IMR-90 (cell line): ENCODE measurements around the gene SLC8A1. TPM values are rescaled to one million over a fixed set of nuclear protein-coding genes. Genes with fewer than 3 reads are reported as not detected.

Experiments used
- ATAC-seq: fragments of 200-7000 bp; cut with Tn5 transposase; 2 replicates; pipeline ENCODE4 v1.9.1; 2020; ENCODE audit warnings: low read depth, mild to moderate bottlenecking, moderate library complexity
- BruUV-seq: library from RNA; stranded (reverse); fragments of 400-500 nt; replicated peaks from 2 replicates; lab custom pipeline; 2021; lab: Mats Ljungman, UMichigan
- CTCF ChIA-PET: fragments of 300-600 bp; formaldehyde crosslinking; extraction: SDS; loops from one replicate; lab custom pipeline; 2021; ENCODE audit warnings: antibody characterized with exemption; lab: Yijun Ruan, JAX
- POLR2A ChIA-PET: fragments of 300-600 bp; sonication (Branson Sonifier 250); formaldehyde crosslinking; loops from one replicate; lab custom pipeline; 2022; ENCODE audit warnings: antibody characterized with exemption; ENCODE audit not compliant: unreplicated experiment; lab: Charles Lee
- DNase-seq: peaks from one replicate; pipeline ENCODE4 v3.0.0; 2013
- H2AFZ ChIP-seq: replicated peaks from 2 replicates; pipeline ENCODE3; 2013; ENCODE audit warnings: low read length, mild to moderate bottlenecking; ENCODE audit not compliant: poor library complexity
- H2AK5ac ChIP-seq: 2 replicates; pipeline ENCODE4 v1.6.1; 2013; ENCODE audit warnings: low read depth, low read length, inconsistent platforms
- H2AK9ac ChIP-seq: replicated peaks from 2 replicates; pipeline ENCODE3; 2013; ENCODE audit warnings: mild to moderate bottlenecking, low read depth, low read length, moderate library complexity; ENCODE audit not compliant: poor library complexity
- H2BK120ac ChIP-seq: 2 replicates; pipeline ENCODE4 v1.6.1; 2013; ENCODE audit warnings: low read depth, low read length, inconsistent platforms
- H2BK15ac ChIP-seq: 3 replicates; pipeline ENCODE4 v1.6.1; 2013; ENCODE audit warnings: low read depth, low read length, inconsistent platforms
- H2BK20ac ChIP-seq: 2 replicates; pipeline ENCODE4 v1.6.1; 2013; ENCODE audit warnings: low read depth, mild to moderate bottlenecking, inconsistent platforms, low read length, moderate library complexity
- H2BK5ac ChIP-seq: 2 replicates; pipeline ENCODE4 v1.6.1; 2013; ENCODE audit warnings: mild to moderate bottlenecking, low read depth, low read length, inconsistent platforms; ENCODE audit not compliant: poor library complexity, severe bottlenecking
- H3K14ac ChIP-seq: replicated peaks from 2 replicates; pipeline ENCODE4 v1.6.1; 2013; ENCODE audit warnings: low read depth, low read length, inconsistent platforms
- H3K18ac ChIP-seq: 2 replicates; pipeline ENCODE4 v1.6.1; 2013; ENCODE audit warnings: low read depth, low read length, control low read depth
- H3K23ac ChIP-seq: 2 replicates; pipeline ENCODE4 v1.6.1; 2013; ENCODE audit warnings: low read depth, low read length, inconsistent platforms
- H3K27ac ChIP-seq: 2 replicates; pipeline ENCODE4 v1.5.1; 2013; ENCODE audit warnings: mild to moderate bottlenecking, control low read depth, low read length; ENCODE audit not compliant: insufficient read depth
- H3K27me3 ChIP-seq: 2 replicates; pipeline ENCODE4 v1.6.1; 2013; ENCODE audit warnings: low read length; ENCODE audit not compliant: control insufficient read depth, insufficient read depth
- H3K36me3 ChIP-seq: 2 replicates; pipeline ENCODE4 v1.6.1; 2013; ENCODE audit warnings: low read length, mixed read lengths; ENCODE audit not compliant: control insufficient read depth, insufficient read depth
- H3K4ac ChIP-seq: 2 replicates; pipeline ENCODE4 v1.6.1; 2013; ENCODE audit warnings: low read depth, low read length, inconsistent platforms
- H3K4me1 ChIP-seq: 2 replicates; pipeline ENCODE4 v1.6.1; 2013; ENCODE audit warnings: low read length, mixed read lengths; ENCODE audit not compliant: control insufficient read depth, insufficient read depth
- H3K4me2 ChIP-seq: 2 replicates; pipeline ENCODE4 v1.6.1; 2013; ENCODE audit warnings: low read depth, mild to moderate bottlenecking, control low read depth, low read length, moderate library complexity
- H3K4me3 ChIP-seq: 2 replicates; pipeline ENCODE4 v1.5.1; 2013; ENCODE audit warnings: low read depth, mild to moderate bottlenecking, control low read depth, low read length, moderate library complexity; ENCODE audit not compliant: insufficient read depth
- H3K56ac ChIP-seq: 2 replicates; pipeline ENCODE4 v1.6.1; 2013; ENCODE audit warnings: low read length, inconsistent platforms; ENCODE audit not compliant: insufficient read depth; ENCODE audit errors: extremely low read depth
- H3K79me1 ChIP-seq, 2 experiments: 2 replicates each; pipeline ENCODE4 v1.6.1; 2013; ENCODE audit warnings: low read length in 2 of 2, inconsistent platforms in 1 of 2, low read depth in 1 of 2
- H3K9ac ChIP-seq: 2 replicates; pipeline ENCODE4 v1.6.1; 2013; ENCODE audit warnings: low read depth, low read length, control low read depth
- H3K9me1 ChIP-seq: 2 replicates; pipeline ENCODE4 v1.6.1; 2013; ENCODE audit warnings: low read length, inconsistent platforms; ENCODE audit not compliant: insufficient read depth
- H3K9me3 ChIP-seq: 2 replicates; pipeline ENCODE4 v1.6.1; 2013; ENCODE audit warnings: low read length; ENCODE audit not compliant: control insufficient read depth, insufficient read depth
- H4K20me1 ChIP-seq: 2 replicates; pipeline ENCODE4 v1.6.1; 2013; ENCODE audit warnings: low read length, inconsistent platforms; ENCODE audit not compliant: insufficient read depth
- H4K5ac ChIP-seq: 2 replicates; pipeline ENCODE4 v1.6.1; 2013; ENCODE audit warnings: mild to moderate bottlenecking, low read depth, low read length, control low read depth
- H4K8ac ChIP-seq, 2 experiments: 2 replicates each; pipeline ENCODE4 v1.6.1; 2013; ENCODE audit warnings: low read depth in 2 of 2, low read length in 2 of 2, control low read depth in 1 of 2, inconsistent platforms in 1 of 2
- H4K91ac ChIP-seq: 2 replicates; pipeline ENCODE4 v1.6.1; 2013; ENCODE audit warnings: low read depth, low read length, inconsistent platforms; ENCODE audit not compliant: insufficient read depth
- BHLHE40 ChIP-seq: fragments of 150-350 bp; IDR thresholded peaks from 2 replicates; pipeline ENCODE4 v1.6.1; 2016; ENCODE audit warnings: mild to moderate bottlenecking, low read depth, low read length
- CEBPB ChIP-seq: IDR thresholded peaks from 2 replicates; pipeline ENCODE4 v1.6.1; 2012; ENCODE audit warnings: low read depth, low read length, improper control_type of control experiment
- FOS ChIP-seq: fragments of 150-350 bp; IDR thresholded peaks from 2 replicates; pipeline ENCODE4 v1.6.1; 2016; ENCODE audit warnings: low read depth, low read length
- MAFK ChIP-seq: IDR thresholded peaks from 2 replicates; pipeline ENCODE4 v1.6.1; 2012; ENCODE audit warnings: low read depth, low read length, improper control_type of control experiment
- NFE2L2 ChIP-seq: fragments of 150-350 bp; IDR thresholded peaks from 2 replicates; pipeline ENCODE4 v1.6.1; 2016; ENCODE audit warnings: low read depth, mild to moderate bottlenecking, low read length
- POLR2A ChIP-seq: IDR thresholded peaks from 2 replicates; pipeline ENCODE4 v1.6.1; 2012; ENCODE audit warnings: mild to moderate bottlenecking, low read depth, low read length
- RAD21 ChIP-seq: IDR thresholded peaks from 2 replicates; pipeline ENCODE4 v1.6.1; 2012; ENCODE audit warnings: low read length, improper control_type of control experiment
- RCOR1 ChIP-seq: IDR thresholded peaks from 2 replicates; pipeline ENCODE4 v1.6.1; 2012; ENCODE audit warnings: mild to moderate bottlenecking, low read length, improper control_type of control experiment; ENCODE audit not compliant: insufficient replicate concordance
- RFX5 ChIP-seq: IDR thresholded peaks from 2 replicates; pipeline ENCODE4 v1.8.0; 2012; ENCODE audit warnings: low read depth, mild to moderate bottlenecking, low read length, moderate library complexity
- SMC3 ChIP-seq: fragments of 150-350 bp; IDR thresholded peaks from 2 replicates; pipeline ENCODE4 v1.6.1; 2016; ENCODE audit warnings: low read depth, mild to moderate bottlenecking, antibody characterized with exemption, low read length, moderate library complexity
- WGBS, 2 experiments: methylation state at CpG; one replicate each; pipeline versions ENCODE4 v1.1.5 to v1.1.7; 2013; ENCODE audit warnings: missing lambda C conversion rate in 2 of 2; ENCODE audit not compliant: insufficient read length in 1 of 2; ENCODE audit errors: extremely low coverage in 2 of 2; 5-methylcytosine and 5-hydroxymethylcytosine counted together
- dilution Hi-C: fragments of 300-500 bp; cut with HindIII; formaldehyde crosslinking; loops from one replicate; pipeline ENCODE4 v1.14.3; 2018; ENCODE audit warnings: low sequenced_read_pairs; ENCODE audit not compliant: unreplicated experiment
- in situ Hi-C: fragments of 300-500 bp; cut with MboI; formaldehyde crosslinking; loops from 3 replicates; pipeline ENCODE4 v1.14.3; 2019; ENCODE audit warnings: low sequenced_read_pairs, inconsistent platforms, mixed read lengths
- intact Hi-C: fragments of 100-400 bp; cut with micrococcal nuclease; formaldehyde crosslinking; loops from 2 replicates; pipeline ENCODE4 v1.10.0; 2022
- polyA plus RNA-seq, 3 experiments: library from polyadenylated mRNA; depleted of rRNA; stranded (reverse); fragments of >200 nt; gene quantifications; 2 replicates each; pipeline ENCODE4 v1.2.3, GENCODE V29; 2012; ENCODE audit warnings: low replicate concordance in 1 of 3
- total RNA-seq: library from RNA; depleted of rRNA; stranded (reverse); fragments of >200 nt; gene quantifications from 2 replicates; pipeline ENCODE4 v1.2.3, GENCODE V29; 2012
- TF ChIP-seq, protein P1 (sequence below): fragments of 150-350 bp; IDR thresholded peaks from 2 replicates; pipeline ENCODE4 v1.6.1; 2017; ENCODE audit warnings: mild to moderate bottlenecking, antibody characterized with exemption, low read length, low read depth
- TF ChIP-seq, protein P2 (sequence below): fragments of 150-350 bp; IDR thresholded peaks from 2 replicates; pipeline ENCODE4 v1.6.1; 2016; ENCODE audit warnings: low read depth, mild to moderate bottlenecking, low read length, moderate library complexity, borderline replicate concordance
- TF ChIP-seq, protein P3 (sequence below): conservative IDR thresholded peaks from 2 replicates; pipeline ENCODE4 v1.5.1; 2012; ENCODE audit warnings: mild to moderate bottlenecking, low read depth, low read length, improper control_type of control experiment

SLC8A1 gene
- total and polyA plus RNA-seq, 2 of the 4 experiments (the other 2 are of a cell fraction), result 7.7 to 57.0 TPM

DNA sequence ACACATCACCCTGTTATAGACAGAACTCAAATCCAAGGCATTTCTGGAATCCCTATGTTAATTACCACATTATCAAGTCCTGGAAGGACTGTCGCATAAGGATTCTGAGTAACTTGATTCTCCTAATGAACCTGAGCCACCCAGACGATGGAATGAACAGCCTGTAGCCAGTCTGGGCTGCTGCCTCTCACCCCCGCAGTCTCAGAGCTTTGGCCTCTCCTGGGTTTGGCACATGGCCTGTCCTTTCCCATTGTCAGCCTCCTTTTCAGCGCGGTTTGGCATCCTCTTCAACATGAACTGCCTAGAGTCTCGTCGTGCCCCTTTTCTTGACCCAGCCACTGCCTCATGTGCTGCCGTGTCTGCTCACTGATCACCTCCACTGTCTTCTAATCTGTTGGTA, 147.6 kb downstream of the SLC8A1 start:
- in situ Hi-C loops, result no loop called here
- H4K20me1 ChIP-seq, result no peaks in the 10 kb centered on the region; the same call in 1 of the 2 replicates
- CTCF ChIA-PET, result no interaction called here

More for the DNA sequence above, 147.6 kb downstream of the SLC8A1 start:
- Histone ChIP-seq H3K27me3 (no peaks in the 10 kb centered on the region), H3K9me1 (no peaks in the 10 kb centered on the region; the same call in 1 of the 2 replicates), H3K79me1 (peaks cover 3 to 20% of the 10 kb centered on the region in 2 experiments; a peak in 3 of 4 replicates), H3K23ac (no peak overlapping the region), H3K9ac (no peak overlapping the region), H2BK5ac (no peak overlapping the region), H2AK9ac (no peak overlapping the region), H4K8ac (no peak overlapping the region), H2BK120ac (no peak overlapping the region), H3K56ac (no peak overlapping the region), H4K5ac (no peak overlapping the region), H3K36me3 (no peaks in the 10 kb centered on the region), H3K4me3 (no peak overlapping the region), H2AK5ac (no peak overlapping the region), H3K27ac (no peak overlapping the region), H2AFZ (no peak overlapping the region), H3K4me1 (no peaks in the 10 kb centered on the region; the same call in 1 of the 2 replicates), H3K9me3 (no peaks in the 10 kb centered on the region), H3K18ac (no peak overlapping the region), H2BK20ac (no peak overlapping the region), H4K91ac (no peak overlapping the region), H2BK15ac (no peak overlapping the region), H3K4ac (no peak overlapping the region), H3K14ac (no peak overlapping the region), H3K4me2 (no peak overlapping the region)
- no peak for DNase-seq
- POLR2A ChIA-PET, result no interaction called here
- intact Hi-C loops (no loop called here), dilution Hi-C loops (no loop called here)
- BruUV-seq, result no TSS peak
- TF ChIP-seq MAFK (no peak), RAD21 (no peak), NFE2L2 (no peak), CEBPB (no peak), POLR2A (no peak), BHLHE40 (no peak), SMC3 (no peak), RFX5 (no peak), FOS (no peak), RCOR1 (no peak)
- TF ChIP-seq, protein P1, sequence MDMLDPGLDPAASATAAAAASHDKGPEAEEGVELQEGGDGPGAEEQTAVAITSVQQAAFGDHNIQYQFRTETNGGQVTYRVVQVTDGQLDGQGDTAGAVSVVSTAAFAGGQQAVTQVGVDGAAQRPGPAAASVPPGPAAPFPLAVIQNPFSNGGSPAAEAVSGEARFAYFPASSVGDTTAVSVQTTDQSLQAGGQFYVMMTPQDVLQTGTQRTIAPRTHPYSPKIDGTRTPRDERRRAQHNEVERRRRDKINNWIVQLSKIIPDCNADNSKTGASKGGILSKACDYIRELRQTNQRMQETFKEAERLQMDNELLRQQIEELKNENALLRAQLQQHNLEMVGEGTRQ, result no peak
- TF ChIP-seq, protein P2, sequence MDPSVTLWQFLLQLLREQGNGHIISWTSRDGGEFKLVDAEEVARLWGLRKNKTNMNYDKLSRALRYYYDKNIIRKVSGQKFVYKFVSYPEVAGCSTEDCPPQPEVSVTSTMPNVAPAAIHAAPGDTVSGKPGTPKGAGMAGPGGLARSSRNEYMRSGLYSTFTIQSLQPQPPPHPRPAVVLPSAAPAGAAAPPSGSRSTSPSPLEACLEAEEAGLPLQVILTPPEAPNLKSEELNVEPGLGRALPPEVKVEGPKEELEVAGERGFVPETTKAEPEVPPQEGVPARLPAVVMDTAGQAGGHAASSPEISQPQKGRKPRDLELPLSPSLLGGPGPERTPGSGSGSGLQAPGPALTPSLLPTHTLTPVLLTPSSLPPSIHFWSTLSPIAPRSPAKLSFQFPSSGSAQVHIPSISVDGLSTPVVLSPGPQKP, result no peak
- TF ChIP-seq, protein P3, sequence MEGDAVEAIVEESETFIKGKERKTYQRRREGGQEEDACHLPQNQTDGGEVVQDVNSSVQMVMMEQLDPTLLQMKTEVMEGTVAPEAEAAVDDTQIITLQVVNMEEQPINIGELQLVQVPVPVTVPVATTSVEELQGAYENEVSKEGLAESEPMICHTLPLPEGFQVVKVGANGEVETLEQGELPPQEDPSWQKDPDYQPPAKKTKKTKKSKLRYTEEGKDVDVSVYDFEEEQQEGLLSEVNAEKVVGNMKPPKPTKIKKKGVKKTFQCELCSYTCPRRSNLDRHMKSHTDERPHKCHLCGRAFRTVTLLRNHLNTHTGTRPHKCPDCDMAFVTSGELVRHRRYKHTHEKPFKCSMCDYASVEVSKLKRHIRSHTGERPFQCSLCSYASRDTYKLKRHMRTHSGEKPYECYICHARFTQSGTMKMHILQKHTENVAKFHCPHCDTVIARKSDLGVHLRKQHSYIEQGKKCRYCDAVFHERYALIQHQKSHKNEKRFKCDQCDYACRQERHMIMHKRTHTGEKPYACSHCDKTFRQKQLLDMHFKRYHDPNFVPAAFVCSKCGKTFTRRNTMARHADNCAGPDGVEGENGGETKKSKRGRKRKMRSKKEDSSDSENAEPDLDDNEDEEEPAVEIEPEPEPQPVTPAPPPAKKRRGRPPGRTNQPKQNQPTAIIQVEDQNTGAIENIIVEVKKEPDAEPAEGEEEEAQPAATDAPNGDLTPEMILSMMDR, result no peak
- 78% methylated on average over 8 of the region's 8 CpGs; no CpG with 5 or more reads in 1 of the 2 experiments for WGBS, 2 experiments
- no peak for ATAC-seq
